ENCODE results near the gene SERPINB7.

- TF ChIP-seq CTCF (conservative IDR thresholded peaks at IDR 0.05; ENCODE audit: low read length) (no peak), EZH2phosphoT487 (IDR thresholded peaks at IDR 0.05; ENCODE audit: borderline replicate concordance, low read depth, low read length) (no peak)
These were observed 54.7 kb downstream of the SERPINB7 start for GRCh38 chr18:63829886-63830285.

Data from OCI-LY7 (cell line).